K562 (cell line): ENCODE results near the gene AHCYL2. TPM values are rescaled to one million over a fixed set of nuclear protein-coding genes. Genes with fewer than 3 reads are reported as not detected.

Experiments
- ASH1L ChIP-seq: fragments of 450-650 bp; IDR thresholded peaks from 2 replicates; pipeline ENCODE4 v1.6.1; 2018; ENCODE audit warnings: borderline replicate concordance, mild to moderate bottlenecking, low read depth; ENCODE audit not compliant: partially characterized antibody
- ATF1 ChIP-seq, 2 experiments: fragments of 450-650 bp in 1 of 2; IDR thresholded peaks; 2 replicates each; pipeline ENCODE4 v1.6.1; 2016; ENCODE audit warnings: missing compliant biosample characterization in 1 of 2, missing genetic modification characterization in 1 of 2
- BHLHE40 ChIP-seq: IDR thresholded peaks from 2 replicates; pipeline ENCODE4 v1.6.1; 2011; ENCODE audit warnings: low read length, improper control_type of control experiment
- DMBX1 ChIP-seq: fragments of 250-450 bp; sonication (Bioruptor Pico); IDR thresholded peaks from 2 replicates; pipeline ENCODE4 v1.8.0; 2022; ENCODE audit warnings: inconsistent platforms, mild to moderate bottlenecking, moderate library complexity, borderline replicate concordance
- HOXB6 ChIP-seq: fragments of 250-450 bp; sonication (Bioruptor Pico); IDR thresholded peaks from 2 replicates; pipeline ENCODE4 v1.5.1; 2022; ENCODE audit warnings: mild to moderate bottlenecking, borderline replicate concordance
- MAZ ChIP-seq, 2 experiments: fragments of 450-650 bp in 1 of 2; sonication (generic) in 1 of 2; formaldehyde crosslinking; IDR thresholded peaks in 1 of 2; conservative IDR thresholded peaks in 1 of 2; 2 replicates each; pipeline versions ENCODE4 v1.4.0 to v1.5.0; 2020; ENCODE audit warnings: mild to moderate bottlenecking in 1 of 2, missing genetic modification reagents in 1 of 2
- MCM2 ChIP-seq: fragments of 450-650 bp; IDR thresholded peaks from 2 replicates; pipeline ENCODE4 v1.6.1; 2017; ENCODE audit warnings: low read depth, mild to moderate bottlenecking
- MECOM ChIP-seq: fragments of 250-450 bp; sonication (Bioruptor Pico); IDR thresholded peaks from 2 replicates; pipeline ENCODE4 v1.8.0; 2022; ENCODE audit warnings: inconsistent platforms
- MEIS2 ChIP-seq: fragments of 450-650 bp; IDR thresholded peaks from 2 replicates; pipeline ENCODE4 v1.6.1; 2014; ENCODE audit warnings: mild to moderate bottlenecking; ENCODE audit not compliant: partially characterized antibody
- NCOA1 ChIP-seq: fragments of 450-650 bp; IDR thresholded peaks from 2 replicates; pipeline ENCODE4 v1.6.1; 2016; ENCODE audit warnings: low read depth
- NFIX ChIP-seq: fragments of 250-450 bp; sonication (Bioruptor Pico); IDR thresholded peaks from 2 replicates; pipeline ENCODE4 v1.4.0; 2020; ENCODE audit warnings: low read depth, mild to moderate bottlenecking, moderate library complexity
- OTX1 ChIP-seq: fragments of 450-650 bp; formaldehyde crosslinking; IDR thresholded peaks from 2 replicates; pipeline ENCODE4 v1.4.0; 2022; ENCODE audit warnings: mild to moderate bottlenecking
- PHTF2 ChIP-seq: fragments of 250-450 bp; sonication (Bioruptor Pico); IDR thresholded peaks from 2 replicates; pipeline ENCODE4 v1.5.0; 2021; ENCODE audit warnings: mild to moderate bottlenecking
- POLR2AphosphoS5 ChIP-seq: IDR thresholded peaks from 2 replicates; pipeline ENCODE4 v1.6.1; 2011; ENCODE audit warnings: mild to moderate bottlenecking, low read depth, low read length, moderate library complexity; ENCODE audit not compliant: control insufficient read depth, insufficient read depth
- POLR2H ChIP-seq: IDR thresholded peaks from 2 replicates; pipeline ENCODE4 v1.6.1; 2016; ENCODE audit warnings: missing genetic modification characterization, low read depth, mild to moderate bottlenecking, control low read depth, missing compliant biosample characterization, moderate library complexity
- PRPF4 ChIP-seq: fragments of 200-400 bp; formaldehyde crosslinking; IDR thresholded peaks from one replicate; pipeline ENCODE4 v1.6.1; 2017; ENCODE audit warnings: low read length, low read depth, mild to moderate bottlenecking; ENCODE audit not compliant: insufficient read depth, poor library complexity, severe bottlenecking
- SRSF3 ChIP-seq: fragments of 200-400 bp; formaldehyde crosslinking; IDR thresholded peaks from 2 replicates; pipeline ENCODE4 v1.6.1; 2016; ENCODE audit warnings: mild to moderate bottlenecking, low read length, moderate library complexity; ENCODE audit not compliant: insufficient read depth
- ZBTB2 ChIP-seq: fragments of 450-650 bp; IDR thresholded peaks from 2 replicates; pipeline ENCODE4 v1.6.1; 2016; ENCODE audit warnings: antibody characterized with exemption
- ZC3H11A ChIP-seq: IDR thresholded peaks from 2 replicates; pipeline ENCODE4 v1.6.1; 2012; ENCODE audit warnings: low read depth, low read length, improper control_type of control experiment
- ZZZ3 ChIP-seq: fragments of 450-650 bp; IDR thresholded peaks from 2 replicates; pipeline ENCODE4 v1.6.1; 2016; ENCODE audit warnings: antibody characterized with exemption, mild to moderate bottlenecking, moderate library complexity
- polyA plus RNA-seq, 8 experiments: library from polyadenylated mRNA; depleted of rRNA in 4 of 8; stranded (reverse) in 5 of 8; unstranded in 3 of 8; fragments of >200 nt; fragmentation: Nextera tagmentation in 2 of 8; fragmentation: Illumina TruSeq in 1 of 8; extraction: Ambion mirVana in 2 of 8; extraction: Trizol in 1 of 8; gene quantifications; 2 replicates each; pipeline versions ENCODE4 v1.2.1 to v1.2.3, GENCODE V29; 2011 to 2014; ENCODE audit warnings: inconsistent platforms in 1 of 8, missing spikeins in 1 of 8
- total RNA-seq, 7 experiments: library from RNA; depleted of rRNA in 6 of 7; stranded (reverse); fragments of >200 nt in 6 of 7; fragmentation: Illumina TruSeq in 2 of 7; extraction: Trizol in 2 of 7; gene quantifications; 2 replicates each; pipeline versions ENCODE4 v1.2.1 to v1.2.3, GENCODE V29; 2011 to 2021; ENCODE audit warnings: low replicate concordance in 1 of 7
- TF ChIP-seq, protein P1 (sequence below): fragments of 250-450 bp; sonication (Bioruptor Pico); IDR thresholded peaks from 2 replicates; pipeline ENCODE4 v1.4.0; 2020

The AHCYL2 gene
- total and polyA plus RNA-seq, 9 of the 15 experiments (the other 6 are each of a cell fraction or from before 2014, with no cell fraction given) = 0.93 to 10.5 (median 5.2) TPM

- no peak for TF ChIP-seq POLR2AphosphoS5
- no peak for TF ChIP-seq BHLHE40
- TF ChIP-seq OTX1 (CRISPR knock-in tag) = no peak
- TF ChIP-seq, protein P1, sequence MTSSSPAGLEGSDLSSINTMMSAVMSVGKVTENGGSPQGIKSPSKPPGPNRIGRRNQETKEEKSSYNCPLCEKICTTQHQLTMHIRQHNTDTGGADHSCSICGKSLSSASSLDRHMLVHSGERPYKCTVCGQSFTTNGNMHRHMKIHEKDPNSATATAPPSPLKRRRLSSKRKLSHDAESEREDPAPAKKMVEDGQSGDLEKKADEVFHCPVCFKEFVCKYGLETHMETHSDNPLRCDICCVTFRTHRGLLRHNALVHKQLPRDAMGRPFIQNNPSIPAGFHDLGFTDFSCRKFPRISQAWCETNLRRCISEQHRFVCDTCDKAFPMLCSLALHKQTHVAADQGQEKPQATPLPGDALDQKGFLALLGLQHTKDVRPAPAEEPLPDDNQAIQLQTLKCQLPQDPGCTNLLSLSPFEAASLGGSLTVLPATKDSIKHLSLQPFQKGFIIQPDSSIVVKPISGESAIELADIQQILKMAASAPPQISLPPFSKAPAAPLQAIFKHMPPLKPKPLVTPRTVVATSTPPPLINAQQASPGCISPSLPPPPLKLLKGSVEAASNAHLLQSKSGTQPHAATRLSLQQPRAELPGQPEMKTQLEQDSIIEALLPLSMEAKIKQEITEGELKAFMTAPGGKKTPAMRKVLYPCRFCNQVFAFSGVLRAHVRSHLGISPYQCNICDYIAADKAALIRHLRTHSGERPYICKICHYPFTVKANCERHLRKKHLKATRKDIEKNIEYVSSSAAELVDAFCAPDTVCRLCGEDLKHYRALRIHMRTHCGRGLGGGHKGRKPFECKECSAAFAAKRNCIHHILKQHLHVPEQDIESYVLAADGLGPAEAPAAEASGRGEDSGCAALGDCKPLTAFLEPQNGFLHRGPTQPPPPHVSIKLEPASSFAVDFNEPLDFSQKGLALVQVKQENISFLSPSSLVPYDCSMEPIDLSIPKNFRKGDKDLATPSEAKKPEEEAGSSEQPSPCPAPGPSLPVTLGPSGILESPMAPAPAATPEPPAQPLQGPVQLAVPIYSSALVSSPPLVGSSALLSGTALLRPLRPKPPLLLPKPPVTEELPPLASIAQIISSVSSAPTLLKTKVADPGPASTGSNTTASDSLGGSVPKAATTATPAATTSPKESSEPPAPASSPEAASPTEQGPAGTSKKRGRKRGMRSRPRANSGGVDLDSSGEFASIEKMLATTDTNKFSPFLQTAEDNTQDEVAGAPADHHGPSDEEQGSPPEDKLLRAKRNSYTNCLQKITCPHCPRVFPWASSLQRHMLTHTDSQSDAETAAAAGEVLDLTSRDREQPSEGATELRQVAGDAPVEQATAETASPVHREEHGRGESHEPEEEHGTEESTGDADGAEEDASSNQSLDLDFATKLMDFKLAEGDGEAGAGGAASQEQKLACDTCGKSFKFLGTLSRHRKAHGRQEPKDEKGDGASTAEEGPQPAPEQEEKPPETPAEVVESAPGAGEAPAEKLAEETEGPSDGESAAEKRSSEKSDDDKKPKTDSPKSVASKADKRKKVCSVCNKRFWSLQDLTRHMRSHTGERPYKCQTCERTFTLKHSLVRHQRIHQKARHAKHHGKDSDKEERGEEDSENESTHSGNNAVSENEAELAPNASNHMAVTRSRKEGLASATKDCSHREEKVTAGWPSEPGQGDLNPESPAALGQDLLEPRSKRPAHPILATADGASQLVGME (CRISPR knock-in tag) = no peak
- TF ChIP-seq MEIS2 = no peak
- TF ChIP-seq ZZZ3 = 0 out of 2 replicates have a peak, but pooled peaks have one; percentile 34
- TF ChIP-seq MECOM (CRISPR knock-in tag) = no peak
- TF ChIP-seq POLR2H (tag) = no peak
- no peak for TF ChIP-seq SRSF3
- no peak for TF ChIP-seq MCM2
- no peak for TF ChIP-seq ASH1L
- TF ChIP-seq ZBTB2 = no peak
- no peak for TF ChIP-seq PHTF2 (CRISPR knock-in tag)
- TF ChIP-seq MAZ (CRISPR knock-in tag; conservative IDR thresholded peaks at IDR 0.05 in 1 of 2, IDR thresholded peaks at IDR 0.05 in 1 of 2) = no peak
- no peak for TF ChIP-seq NCOA1
- no peak for TF ChIP-seq PRPF4
- no peak for TF ChIP-seq HOXB6 (CRISPR knock-in tag)
- no peak for TF ChIP-seq DMBX1 (CRISPR knock-in tag)
- no peak for TF ChIP-seq ZC3H11A
- TF ChIP-seq NFIX (CRISPR knock-in tag) = no peak
- no peak for TF ChIP-seq ATF1 (CRISPR knock-in tag; IDR thresholded peaks at IDR 0.05)
- no peak for TF ChIP-seq ATF1 (tag; IDR thresholded peaks at IDR 0.05)
Observed at GRCh38 chr7:129438281-129438838, 213.5 kb downstream of the AHCYL2 start (continued).
